ENCODE measurements around the gene COG7. TPM values are rescaled to one million over a fixed set of nuclear protein-coding genes. Genes with fewer than 3 reads are reported as not detected.

Gene COG7
- total RNA-seq, 1 experiment from 2014 or later = 22.1 TPM

DNA sequence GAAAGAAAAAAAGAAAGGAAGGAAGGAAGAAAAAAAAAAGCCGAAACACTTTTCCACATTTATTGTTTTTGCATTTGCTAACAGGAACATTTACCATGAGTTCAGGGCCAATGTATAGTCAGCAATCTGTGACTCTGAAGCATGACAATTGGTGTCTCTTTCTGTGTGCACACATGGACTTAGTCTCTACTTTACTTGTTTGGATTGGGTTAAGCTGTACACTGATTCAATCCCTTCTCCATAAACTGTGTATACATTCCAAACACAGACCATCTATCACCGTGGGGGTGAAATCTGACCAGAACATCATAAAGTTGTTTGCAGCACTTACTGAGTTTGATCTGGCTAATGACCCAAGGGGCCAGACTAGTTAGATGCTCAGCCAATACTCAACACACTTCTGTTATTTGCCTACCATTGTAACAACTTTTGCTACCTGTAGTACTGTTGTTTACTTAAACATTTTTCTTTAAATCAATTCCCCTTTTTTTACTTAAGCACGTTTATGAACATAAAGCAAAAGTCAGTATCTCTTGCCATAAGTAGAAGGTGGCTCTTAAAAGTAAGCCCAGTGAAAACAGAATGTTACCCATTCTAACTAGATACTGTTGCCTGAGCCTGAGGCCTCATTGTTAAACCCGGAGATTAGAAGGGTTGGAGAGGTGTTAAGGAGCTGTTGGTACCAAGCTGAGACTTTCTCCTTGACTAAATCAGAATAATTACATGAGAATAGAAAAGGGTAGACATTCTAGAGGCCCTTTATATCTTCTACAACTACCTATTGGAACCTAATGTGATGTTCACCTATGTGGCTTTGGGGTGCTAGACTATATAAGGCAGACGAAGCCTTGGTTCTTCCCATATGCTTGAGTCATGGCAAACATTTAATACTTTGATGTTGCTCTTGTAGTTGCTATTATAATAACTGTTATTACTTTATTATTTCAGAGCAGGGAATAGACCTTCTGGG is 109.1 kb downstream of the COG7 start:
- H3K9ac ChIP-seq (ENCODE audit: low read length) = no peak overlapping the region
- RAD21 ChIA-PET (ENCODE audit: low non-redundant PET in 1 of 2, low total read pairs in 2 of 2, uncharacterized antibody in 2 of 2, unreplicated experiment in 2 of 2) = no interaction called here
- DNase-seq (ENCODE audit: low read depth, low spot score) = no peak
- no peak overlapping the region for H3K4me3 ChIP-seq (replicated peaks in 1 of 2; ENCODE audit: low read depth in 1 of 2, low read length in 2 of 2)
- no peaks in the 10 kb centered on the region for H3K79me2 ChIP-seq (ENCODE audit: insufficient read depth, low read length)
- no peak overlapping the region for H2AFZ ChIP-seq (ENCODE audit: low read depth, low read length, poor library complexity, severe bottlenecking)
- intact Hi-C loops (cut with micrococcal nuclease) = no loop called here
- CTCF ChIA-PET = no interaction called here
- H3K27ac ChIP-seq (ENCODE audit: low read depth, low read length) = no peak overlapping the region
- H3K9me2 ChIP-seq (ENCODE audit: insufficient read depth) = no peaks in the 10 kb centered on the region
- BruUV-seq (replicated peaks) = no TSS peak
- TF ChIP-seq MAX (IDR thresholded peaks at IDR 0.05) (no peak), TCF7L2 (IDR thresholded peaks at IDR 0.05; ENCODE audit: borderline replicate concordance, extremely low read depth, insufficient read depth, insufficient read length) (no peak), POLR2AphosphoS5 (IDR thresholded peaks at IDR 0.05; ENCODE audit: low read depth, low read length) (no peak), ELF1 (IDR thresholded peaks at IDR 0.05; ENCODE audit: borderline replicate concordance, low read depth) (no peak), CTCF (IDR thresholded peaks at IDR 0.05 in 2 of 3, conservative IDR thresholded peaks at IDR 0.05 in 1 of 3; ENCODE audit: borderline replicate concordance in 1 of 3, insufficient read depth in 1 of 3, low read depth in 2 of 3, low read length in 2 of 3) (no peak), SRF (IDR thresholded peaks at IDR 0.05; ENCODE audit: low read depth) (no peak), POLR2A (IDR thresholded peaks at IDR 0.05; ENCODE audit: borderline replicate concordance, extremely low read depth, insufficient read depth, insufficient read length) (no peak)
- TF ChIP-seq, protein P1, sequence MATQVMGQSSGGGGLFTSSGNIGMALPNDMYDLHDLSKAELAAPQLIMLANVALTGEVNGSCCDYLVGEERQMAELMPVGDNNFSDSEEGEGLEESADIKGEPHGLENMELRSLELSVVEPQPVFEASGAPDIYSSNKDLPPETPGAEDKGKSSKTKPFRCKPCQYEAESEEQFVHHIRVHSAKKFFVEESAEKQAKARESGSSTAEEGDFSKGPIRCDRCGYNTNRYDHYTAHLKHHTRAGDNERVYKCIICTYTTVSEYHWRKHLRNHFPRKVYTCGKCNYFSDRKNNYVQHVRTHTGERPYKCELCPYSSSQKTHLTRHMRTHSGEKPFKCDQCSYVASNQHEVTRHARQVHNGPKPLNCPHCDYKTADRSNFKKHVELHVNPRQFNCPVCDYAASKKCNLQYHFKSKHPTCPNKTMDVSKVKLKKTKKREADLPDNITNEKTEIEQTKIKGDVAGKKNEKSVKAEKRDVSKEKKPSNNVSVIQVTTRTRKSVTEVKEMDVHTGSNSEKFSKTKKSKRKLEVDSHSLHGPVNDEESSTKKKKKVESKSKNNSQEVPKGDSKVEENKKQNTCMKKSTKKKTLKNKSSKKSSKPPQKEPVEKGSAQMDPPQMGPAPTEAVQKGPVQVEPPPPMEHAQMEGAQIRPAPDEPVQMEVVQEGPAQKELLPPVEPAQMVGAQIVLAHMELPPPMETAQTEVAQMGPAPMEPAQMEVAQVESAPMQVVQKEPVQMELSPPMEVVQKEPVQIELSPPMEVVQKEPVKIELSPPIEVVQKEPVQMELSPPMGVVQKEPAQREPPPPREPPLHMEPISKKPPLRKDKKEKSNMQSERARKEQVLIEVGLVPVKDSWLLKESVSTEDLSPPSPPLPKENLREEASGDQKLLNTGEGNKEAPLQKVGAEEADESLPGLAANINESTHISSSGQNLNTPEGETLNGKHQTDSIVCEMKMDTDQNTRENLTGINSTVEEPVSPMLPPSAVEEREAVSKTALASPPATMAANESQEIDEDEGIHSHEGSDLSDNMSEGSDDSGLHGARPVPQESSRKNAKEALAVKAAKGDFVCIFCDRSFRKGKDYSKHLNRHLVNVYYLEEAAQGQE (IDR thresholded peaks at IDR 0.05; ENCODE audit: low read depth) = no peak
- TF ChIP-seq, protein P2, sequence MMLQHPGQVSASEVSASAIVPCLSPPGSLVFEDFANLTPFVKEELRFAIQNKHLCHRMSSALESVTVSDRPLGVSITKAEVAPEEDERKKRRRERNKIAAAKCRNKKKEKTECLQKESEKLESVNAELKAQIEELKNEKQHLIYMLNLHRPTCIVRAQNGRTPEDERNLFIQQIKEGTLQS (IDR thresholded peaks at IDR 0.05) = no peak
- no peaks in the 10 kb centered on the region for H3K27me3 ChIP-seq (ENCODE audit: insufficient read depth, low read length)
- H3K4me2 ChIP-seq (ENCODE audit: low read length) = no peak overlapping the region
- H3K9me3 ChIP-seq (ENCODE audit: control insufficient read depth in 1 of 2, insufficient read depth in 1 of 2, low read depth in 1 of 2, low read length in 2 of 2) = no peaks in the 10 kb centered on the region
- no peaks in the 10 kb centered on the region for H4K20me1 ChIP-seq (ENCODE audit: insufficient read depth)
- no peaks in the 10 kb centered on the region for H3K36me3 ChIP-seq (ENCODE audit: control insufficient read depth in 1 of 2, insufficient read depth in 2 of 2, low read length in 2 of 2)
- ATAC-seq = no peak
- no peaks in the 10 kb centered on the region for H3K4me1 ChIP-seq (ENCODE audit: control insufficient read depth in 1 of 2, insufficient read depth in 2 of 2, low read length in 2 of 2)
- POLR2A ChIA-PET = no interaction called here

Measured in HCT116 (cell line).